Neutrophil (primary cell): ENCODE results near the gene CTNNBL1.

Source experiments
- H3K27ac ChIP-seq: fragments of 200-600 bp; sonication (generic); 2 replicates; pipeline ENCODE4 v1.5.1; 2016; ENCODE audit warnings: mild to moderate bottlenecking, moderate library complexity
- H3K27me3 ChIP-seq: fragments of 200-600 bp; sonication (generic); 2 replicates; pipeline ENCODE4 v1.6.0; 2016; ENCODE audit warnings: mild to moderate bottlenecking
- H3K36me3 ChIP-seq: fragments of 200-600 bp; sonication (generic); 2 replicates; pipeline ENCODE4 v1.5.1; 2017
- H3K4me1 ChIP-seq, 2 experiments: fragments of 200-600 bp in 1 of 2; sonication (generic) in 1 of 2; 1 replicate in 1 of 2; 2 replicates in 1 of 2; pipeline versions ENCODE4 v1.5.1 to v1.6.1; 2013 to 2016; ENCODE audit warnings: low read depth in 1 of 2, low read length in 1 of 2, mild to moderate bottlenecking in 1 of 2, moderate library complexity in 1 of 2; ENCODE audit not compliant: control insufficient read depth in 1 of 2, insufficient read depth in 1 of 2
- H3K4me3 ChIP-seq, 2 experiments: fragments of 200-600 bp in 1 of 2; sonication (generic) in 1 of 2; 1 replicate in 1 of 2; 2 replicates in 1 of 2; pipeline ENCODE4 v1.5.1; 2013 to 2016; ENCODE audit warnings: low read depth in 1 of 2, low read length in 1 of 2, mild to moderate bottlenecking in 1 of 2, moderate library complexity in 1 of 2
- H3K9me3 ChIP-seq: fragments of 200-600 bp; sonication (generic); 2 replicates; pipeline ENCODE4 v1.5.1; 2016
- CTCF ChIP-seq: fragments of 200-600 bp; sonication (generic); IDR thresholded peaks from 2 replicates; pipeline ENCODE4 v1.5.1; 2016; ENCODE audit warnings: antibody characterized with exemption

Gene CTNNBL1

DNA sequence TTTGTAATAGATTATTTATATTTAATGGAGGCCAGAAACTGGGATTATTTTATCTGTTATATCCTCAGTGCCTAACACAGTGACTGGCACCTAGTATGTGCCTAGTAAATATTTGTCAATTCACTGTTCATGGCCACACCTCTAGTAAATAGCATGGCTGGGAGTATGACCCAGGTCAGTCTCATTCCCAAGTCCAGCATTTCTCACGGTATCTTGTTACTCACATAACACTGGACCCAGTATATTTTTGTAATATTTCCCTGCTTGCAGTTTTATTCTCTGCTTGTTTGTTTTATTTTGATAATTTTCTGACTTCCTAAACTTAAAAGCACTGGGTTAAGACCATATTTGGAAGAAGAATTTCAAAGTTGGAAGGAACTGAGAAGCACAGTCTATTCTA, 47.7 kb downstream of the CTNNBL1 start:
- Histone ChIP-seq H3K27me3 (no peaks in the 10 kb centered on the region), H3K36me3 (peaks cover 36% of the 10 kb centered on the region), H3K9me3 (no peaks in the 10 kb centered on the region), H3K4me3 (no peak overlapping the region), H3K4me1 (peaks cover 3 to 8% of the 10 kb centered on the region in 2 experiments), H3K27ac (no peak overlapping the region)
- no peak for TF ChIP-seq CTCF

- Histone ChIP-seq H3K36me3 (peaks cover 36% of the 10 kb centered on the region), H3K27ac (no peak overlapping the region)
- no peak for TF ChIP-seq CTCF
Observed at GRCh38 chr20:37742131-37742530, 48.3 kb downstream of the CTNNBL1 start.

DNA sequence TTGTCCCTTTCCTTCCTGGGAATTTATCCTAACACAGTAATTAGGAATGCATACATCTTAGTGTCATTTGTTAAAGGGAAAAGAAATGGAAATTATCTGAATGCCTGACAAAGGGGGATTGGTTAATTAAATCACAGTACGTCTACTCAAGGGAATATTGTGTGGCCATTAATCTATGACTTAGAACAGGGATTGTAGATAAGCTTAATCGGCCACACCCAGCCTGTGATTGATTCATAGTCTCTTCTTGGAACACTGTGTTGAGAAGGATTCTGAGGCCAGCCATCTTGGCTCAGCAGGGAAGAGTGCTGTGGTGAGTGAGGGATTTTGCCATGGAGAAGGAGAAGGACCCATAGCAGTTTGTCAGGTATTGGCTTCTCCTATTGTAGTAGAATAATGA, 50.5 kb downstream of the CTNNBL1 start:
- peaks cover 32% of the 10 kb centered on the region for H3K36me3 ChIP-seq
- H3K4me1 ChIP-seq, result peaks cover 3 to 8% of the 10 kb centered on the region in 2 experiments
- H3K27ac ChIP-seq, result no peak overlapping the region
- H3K27me3 ChIP-seq, result no peaks in the 10 kb centered on the region
- no peaks in the 10 kb centered on the region for H3K9me3 ChIP-seq
- H3K4me3 ChIP-seq, result no peak overlapping the region
- no peak for TF ChIP-seq CTCF

More at GRCh38 chr20:37742131-37742530, 48.3 kb downstream of the CTNNBL1 start:
- no peaks in the 10 kb centered on the region for H3K9me3 ChIP-seq
- H3K4me1 ChIP-seq, result peaks cover 3 to 8% of the 10 kb centered on the region in 2 experiments
- H3K4me3 ChIP-seq, result no peak overlapping the region
- no peaks in the 10 kb centered on the region for H3K27me3 ChIP-seq

DNA sequence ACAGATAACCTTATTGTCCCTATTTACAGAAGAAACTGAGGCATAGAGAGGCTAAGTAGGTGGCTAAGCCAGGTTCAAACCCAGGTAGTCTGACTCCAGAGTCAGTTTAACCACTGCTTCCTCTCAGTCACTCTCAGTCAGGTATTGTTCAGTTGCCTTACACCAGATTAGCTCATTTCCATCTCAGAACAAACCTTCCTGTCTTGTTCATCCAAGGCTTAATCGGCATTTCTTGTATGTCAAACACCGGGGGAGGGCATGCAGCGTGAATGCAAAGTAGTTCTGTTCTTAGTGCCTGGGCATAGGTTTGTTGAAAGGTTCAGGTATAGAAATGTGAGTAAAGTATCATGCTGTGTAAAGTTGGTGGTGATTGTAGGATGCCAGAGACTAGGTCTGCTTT, 51.7 kb downstream of the CTNNBL1 start:
- no peak overlapping the region for H3K27ac ChIP-seq
- no peaks in the 10 kb centered on the region for H3K9me3 ChIP-seq
- H3K27me3 ChIP-seq, result no peaks in the 10 kb centered on the region
- H3K4me1 ChIP-seq, result peaks cover 3 to 8% of the 10 kb centered on the region in 2 experiments
- no peak overlapping the region for H3K4me3 ChIP-seq
- no peak for TF ChIP-seq CTCF
- H3K36me3 ChIP-seq, result peaks cover 31% of the 10 kb centered on the region

DNA sequence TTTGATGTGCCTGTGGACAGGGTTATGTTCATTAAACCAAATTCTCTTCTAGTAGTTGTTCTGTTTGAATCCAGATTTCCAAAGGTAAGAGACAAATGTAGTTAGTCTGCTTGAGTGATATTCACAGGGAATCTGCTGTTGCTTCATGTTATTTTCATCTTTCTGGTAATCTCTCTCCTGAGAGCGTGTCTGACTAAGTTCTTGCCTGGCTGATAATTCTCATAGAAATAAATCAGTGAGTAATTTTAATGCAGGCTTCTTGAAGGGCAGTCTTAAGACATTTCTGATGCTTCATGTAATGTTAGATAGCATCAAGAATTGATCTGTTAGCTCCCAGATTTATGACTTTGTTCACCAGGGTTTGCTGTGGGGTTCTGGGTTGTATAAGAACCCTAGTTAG, 54.2 kb downstream of the CTNNBL1 start:
- Histone ChIP-seq H3K4me1 (peaks cover 3 to 8% of the 10 kb centered on the region in 2 experiments), H3K4me3 (no peak overlapping the region), H3K9me3 (no peaks in the 10 kb centered on the region), H3K36me3 (peaks cover 40% of the 10 kb centered on the region), H3K27ac (no peak overlapping the region), H3K27me3 (no peaks in the 10 kb centered on the region)
- TF ChIP-seq CTCF, result no peak

GRCh38 chr20:37749218-37749617, 55.4 kb downstream of the CTNNBL1 start:
- peaks cover 3 to 8% of the 10 kb centered on the region in 2 experiments for H3K4me1 ChIP-seq
- no peak overlapping the region for H3K27ac ChIP-seq
- no peak for TF ChIP-seq CTCF
- no peaks in the 10 kb centered on the region for H3K9me3 ChIP-seq
- no peak overlapping the region for H3K4me3 ChIP-seq
- no peaks in the 10 kb centered on the region for H3K27me3 ChIP-seq
- H3K36me3 ChIP-seq, result peaks cover 42% of the 10 kb centered on the region
